Vagina (tissue), 2 donors: ENCODE measurements around the gene DNAJC5. TPM values are rescaled to one million over a fixed set of nuclear protein-coding genes. Genes with fewer than 3 reads are reported as not detected.

Experiments
- DNase-seq, 2 donors: peaks; one replicate each; pipeline ENCODE4 v3.0.0-alpha.2; 2017; ENCODE audit errors: extremely low spot score in 2 of 2
- H3K27ac ChIP-seq: fragments of 200-600 bp; sonication (generic); one replicate; pipeline ENCODE4 v1.5.1; 2019
- H3K27me3 ChIP-seq: fragments of 200-600 bp; sonication (generic); one replicate; pipeline ENCODE4 v1.5.1; 2019
- H3K36me3 ChIP-seq, 2 donors: fragments of 200-600 bp; sonication (generic); one replicate each; pipeline ENCODE4 v1.5.1; 2017 to 2019
- H3K4me1 ChIP-seq: fragments of 200-600 bp; sonication (generic); one replicate; pipeline ENCODE4 v1.5.1; 2019
- H3K4me3 ChIP-seq, 2 donors: fragments of 200-600 bp; sonication (generic); 1 replicate in 1 of 2; 2 replicates in 1 of 2; pipeline ENCODE4 v1.5.1; 2016 to 2019
- H3K9me3 ChIP-seq: fragments of 200-600 bp; sonication (generic); one replicate; pipeline ENCODE4 v1.5.1; 2019
- CTCF ChIP-seq, 3 experiments: fragments of 450-650 bp in 2 of 3; fragments of 200-600 bp in 1 of 3; sonication (generic) in 1 of 3; IDR thresholded peaks; one replicate each; pipeline ENCODE4 v1.5.1; 2017 to 2019; ENCODE audit warnings: antibody characterized with exemption in 3 of 3, mild to moderate bottlenecking in 2 of 3, moderate library complexity in 2 of 3
- POLR2A ChIP-seq, 2 donors: fragments of 450-650 bp; IDR thresholded peaks; one replicate each; pipeline ENCODE4 v1.6.1; 2017; ENCODE audit warnings: antibody characterized with exemption in 2 of 2, mild to moderate bottlenecking in 2 of 2, moderate library complexity in 2 of 2
- POLR2AphosphoS5 ChIP-seq, 2 donors: sonication (generic); formaldehyde crosslinking; IDR thresholded peaks; one replicate each; pipeline ENCODE4 v1.9.0; 2017; ENCODE audit warnings: antibody characterized with exemption in 2 of 2, mild to moderate bottlenecking in 2 of 2, low read depth in 1 of 2; ENCODE audit not compliant: insufficient read depth in 1 of 2
- intact Hi-C: fragments of 100-400 bp; cut with DNase I; formaldehyde crosslinking; loops from one replicate; pipeline ENCODE4 v1.15.1; 2023
- total RNA-seq: library from RNA; depleted of rRNA; stranded (reverse); fragments of >200 nt; gene quantifications from one replicate; pipeline ENCODE4 v1.2.3, GENCODE V29; 2016

DNAJC5 gene
- total RNA-seq, 1 donor from 2014 or later: 25.8 TPM

- Histone ChIP-seq H3K4me1 (peaks cover 37% of the 10 kb centered on the region), H3K4me3 (peak overlapping the region; percentile 57 to 66), H3K27ac (peak overlapping the region; percentile 60), H3K9me3 (no peaks in the 10 kb centered on the region), H3K36me3 (peaks cover 0 to 8% of the 10 kb centered on the region in 2 donors), H3K27me3 (no peaks in the 10 kb centered on the region)
- DNase-seq: no peak
- intact Hi-C loops: no loop called here
- TF ChIP-seq POLR2A (IDR thresholded peaks at IDR 0.05): no peak
- TF ChIP-seq POLR2AphosphoS5 (IDR thresholded peaks at IDR 0.05; ENCODE audit: insufficient read depth in 1 of 2, low read depth in 1 of 2): no peak
- TF ChIP-seq CTCF (IDR thresholded peaks at IDR 0.05): no peak
These were observed 982 bp downstream of the DNAJC5 start for GRCh38 chr20:63895952-63896263.

GRCh38 chr20:63896264-63897105, 1.6 kb downstream of the DNAJC5 start:
- no peak for TF ChIP-seq CTCF (IDR thresholded peaks at IDR 0.05)
- TF ChIP-seq POLR2AphosphoS5 (IDR thresholded peaks at IDR 0.05; ENCODE audit: insufficient read depth in 1 of 2, low read depth in 1 of 2): no peak
- TF ChIP-seq POLR2A (IDR thresholded peaks at IDR 0.05): no peak
- Histone ChIP-seq H3K36me3 (peaks cover 0 to 4% of the 10 kb centered on the region in 2 donors), H3K4me1 (peaks cover 41% of the 10 kb centered on the region), H3K27ac (peak overlapping the region; percentile 60), H3K9me3 (no peaks in the 10 kb centered on the region), H3K4me3 (peak overlapping the region; percentile 57 to 66), H3K27me3 (no peaks in the 10 kb centered on the region)
- intact Hi-C loops: no loop called here
- DNase-seq: no peak

GRCh38 chr20:63897978-63898561, 3.1 kb downstream of the DNAJC5 start:
- H3K36me3 ChIP-seq: no peaks in the 10 kb centered on the region
- H3K27me3 ChIP-seq: no peaks in the 10 kb centered on the region
- H3K27ac ChIP-seq: no peak overlapping the region
- no peak overlapping the region for H3K4me3 ChIP-seq
- H3K9me3 ChIP-seq: no peaks in the 10 kb centered on the region
- no peak for TF ChIP-seq POLR2AphosphoS5 (IDR thresholded peaks at IDR 0.05; ENCODE audit: insufficient read depth in 1 of 2, low read depth in 1 of 2)
- TF ChIP-seq CTCF (IDR thresholded peaks at IDR 0.05): no peak
- TF ChIP-seq POLR2A (IDR thresholded peaks at IDR 0.05): no peak
- no peak for DNase-seq
- peaks cover 48% of the 10 kb centered on the region for H3K4me1 ChIP-seq
- intact Hi-C loops: no loop called here

GRCh38 chr20:63898882-63899558, 4.1 kb downstream of the DNAJC5 start:
- H3K9me3 ChIP-seq: no peaks in the 10 kb centered on the region
- no peak overlapping the region for H3K4me3 ChIP-seq
- intact Hi-C loops: no loop called here
- DNase-seq: no peak
- no peaks in the 10 kb centered on the region for H3K36me3 ChIP-seq
- peaks cover 53% of the 10 kb centered on the region for H3K4me1 ChIP-seq
- no peak overlapping the region for H3K27ac ChIP-seq
- TF ChIP-seq CTCF (IDR thresholded peaks at IDR 0.05) (no peak), POLR2A (IDR thresholded peaks at IDR 0.05) (no peak), POLR2AphosphoS5 (IDR thresholded peaks at IDR 0.05; ENCODE audit: insufficient read depth in 1 of 2, low read depth in 1 of 2) (no peak)
- H3K27me3 ChIP-seq: no peaks in the 10 kb centered on the region
